UCSD-AML1 (cell line): ENCODE measurements around the gene SPEG.
"Not testable (repeated sequence)": the region's sequence is repeated elsewhere in the genome, so short reads cannot be mapped to it uniquely, and the experiment has no call there.

Experiments used
- DNase-seq: peaks from one replicate; lab custom pipeline; 2025; ENCODE audit not compliant: unreplicated experiment; lab: John Stamatoyannopoulos, UW

Gene SPEG

GRCh38 chr2:219434718-219435525, at the start of gene SPEG:
TSS of gene SPEG (plus strand) at chr2:219434843. CDS start at chr2:219434978, 135 bp downstream.
- DNase-seq: no peak

GRCh38 chr2:219384859-219385258, 49.8 kb upstream of the SPEG start:
- no peak for DNase-seq

- no peak for DNase-seq
Observed at GRCh38 chr2:219385958-219386520, 48.6 kb upstream of the SPEG start.

GRCh38 chr2:219386532-219387280, 47.9 kb upstream of the SPEG start:
- DNase-seq: no peak

- DNase-seq: peak; percentile 98
Observed at GRCh38 chr2:219387306-219388120, 47.1 kb upstream of the SPEG start, which contains the start of gene DNPEP. TSS of gene DNPEP (minus strand) at chr2:219387912. CDS start at chr2:219387794, 118 bp downstream.

- peak; percentile 98 for DNase-seq
Observed at GRCh38 chr2:219388121-219388906, 46.3 kb upstream of the SPEG start.

GRCh38 chr2:219388907-219389156, 45.8 kb upstream of the SPEG start:
- no peak for DNase-seq

GRCh38 chr2:219392754-219393153, 41.9 kb upstream of the SPEG start:
- DNase-seq: no peak

GRCh38 chr2:219395056-219395455, 39.6 kb upstream of the SPEG start:
- not testable (repeated sequence) for DNase-seq

- DNase-seq: no peak
Observed at GRCh38 chr2:219395609-219396008, 39.0 kb upstream of the SPEG start.

GRCh38 chr2:219396863-219397457, 37.7 kb upstream of the SPEG start:
- DNase-seq: peak; percentile 16

GRCh38 chr2:219398721-219399363, 35.8 kb upstream of the SPEG start:
- no peak for DNase-seq

- DNase-seq: no peak
Observed at GRCh38 chr2:219399716-219400478, 34.7 kb upstream of the SPEG start.

- DNase-seq: no peak
Observed at GRCh38 chr2:219400562-219400961, 34.1 kb upstream of the SPEG start.

GRCh38 chr2:219401606-219402005, 33.0 kb upstream of the SPEG start:
- no peak for DNase-seq

GRCh38 chr2:219402665-219403515, 31.8 kb upstream of the SPEG start:
- peak; percentile 31 for DNase-seq

GRCh38 chr2:219403861-219404260, 30.8 kb upstream of the SPEG start:
- no peak for DNase-seq
